Subcutaneous adipose tissue (tissue), 4 donors: Measurements from ENCODE around the gene MAPK8IP1. TPM values are rescaled to one million over a fixed set of nuclear protein-coding genes. Genes with fewer than 3 reads are reported as not detected.

Experiments
- total RNA-seq, 4 donors: library from RNA; depleted of rRNA; stranded (reverse); fragments of >200 nt; gene quantifications; one replicate each; pipeline ENCODE4 v1.1.0, GENCODE V29; 2016
- TF ChIP-seq, protein P1 (sequence below): fragments of 450-650 bp; IDR thresholded peaks from one replicate; pipeline ENCODE4 v1.5.1; 2016; ENCODE audit warnings: low read depth, mild to moderate bottlenecking, control low read depth, antibody characterized with exemption, moderate library complexity

Gene MAPK8IP1
- total RNA-seq, 4 donors from 2014 or later: 1.3 to 4.0 (median 2.3) TPM

DNA sequence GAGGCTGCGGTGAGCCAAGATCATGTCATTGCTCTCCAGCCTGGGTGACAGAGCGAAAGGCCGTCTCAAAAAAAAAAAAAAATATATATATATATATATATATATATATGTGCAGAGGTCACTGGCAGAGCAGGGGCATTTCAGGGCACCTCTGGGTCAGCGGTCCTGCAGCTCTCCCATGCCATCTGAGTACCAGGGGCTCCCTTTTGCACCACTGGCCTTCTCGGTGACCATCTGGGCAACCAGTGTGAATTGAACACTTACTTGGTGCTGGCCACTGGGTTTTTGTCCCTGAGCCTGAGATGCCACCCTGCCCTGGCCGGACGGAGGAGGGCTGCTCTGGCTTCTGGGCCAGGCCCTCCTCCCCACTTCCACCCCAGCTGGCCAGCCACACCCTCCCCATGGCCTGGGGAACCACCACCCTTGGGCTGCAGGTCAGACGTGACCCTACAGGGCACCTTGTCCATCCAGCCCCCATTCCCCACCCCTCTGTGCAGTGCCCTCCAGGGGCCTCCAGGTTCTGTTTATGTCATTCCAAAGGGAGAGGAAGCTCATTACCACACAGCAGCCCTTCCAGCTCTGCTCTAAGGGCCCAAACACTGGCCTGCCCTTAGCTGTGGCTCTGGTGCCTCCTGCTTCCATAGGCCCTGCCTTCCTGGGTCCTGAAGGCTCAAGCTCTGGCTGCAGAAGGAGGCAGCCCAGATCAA, 10.3 kb downstream of the MAPK8IP1 start:
- TF ChIP-seq, protein P1, sequence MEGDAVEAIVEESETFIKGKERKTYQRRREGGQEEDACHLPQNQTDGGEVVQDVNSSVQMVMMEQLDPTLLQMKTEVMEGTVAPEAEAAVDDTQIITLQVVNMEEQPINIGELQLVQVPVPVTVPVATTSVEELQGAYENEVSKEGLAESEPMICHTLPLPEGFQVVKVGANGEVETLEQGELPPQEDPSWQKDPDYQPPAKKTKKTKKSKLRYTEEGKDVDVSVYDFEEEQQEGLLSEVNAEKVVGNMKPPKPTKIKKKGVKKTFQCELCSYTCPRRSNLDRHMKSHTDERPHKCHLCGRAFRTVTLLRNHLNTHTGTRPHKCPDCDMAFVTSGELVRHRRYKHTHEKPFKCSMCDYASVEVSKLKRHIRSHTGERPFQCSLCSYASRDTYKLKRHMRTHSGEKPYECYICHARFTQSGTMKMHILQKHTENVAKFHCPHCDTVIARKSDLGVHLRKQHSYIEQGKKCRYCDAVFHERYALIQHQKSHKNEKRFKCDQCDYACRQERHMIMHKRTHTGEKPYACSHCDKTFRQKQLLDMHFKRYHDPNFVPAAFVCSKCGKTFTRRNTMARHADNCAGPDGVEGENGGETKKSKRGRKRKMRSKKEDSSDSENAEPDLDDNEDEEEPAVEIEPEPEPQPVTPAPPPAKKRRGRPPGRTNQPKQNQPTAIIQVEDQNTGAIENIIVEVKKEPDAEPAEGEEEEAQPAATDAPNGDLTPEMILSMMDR: no peak

DNA sequence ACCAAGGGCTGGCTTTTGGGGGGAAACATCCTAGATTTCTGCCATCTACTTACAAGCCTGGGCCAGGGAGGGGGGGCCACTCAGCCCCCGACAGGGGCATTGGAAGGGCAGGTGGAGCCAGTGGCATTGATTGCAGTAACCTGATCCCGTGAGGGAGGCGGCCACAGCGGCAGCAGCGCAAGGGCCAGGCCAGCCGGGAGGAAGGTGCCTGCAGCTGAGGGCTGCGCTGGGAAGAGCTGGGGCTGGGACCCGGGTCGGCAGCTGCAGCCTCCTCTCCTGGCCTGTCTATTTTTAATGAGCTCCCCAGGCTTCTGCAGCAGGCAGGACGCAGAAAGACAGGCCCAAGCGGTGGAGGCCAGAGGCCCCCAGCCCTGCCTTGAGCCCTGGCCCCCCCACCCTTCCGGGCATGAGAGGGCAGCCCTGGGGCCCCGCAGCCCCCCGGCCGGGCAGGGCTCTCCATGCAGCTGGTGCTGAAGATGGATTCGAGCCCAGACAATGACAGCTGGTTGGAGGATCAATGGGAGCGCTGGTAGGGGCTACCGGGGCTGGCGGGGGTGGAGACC, 11.1 kb downstream of the MAPK8IP1 start:
- TF ChIP-seq, protein P1: no peak

DNA sequence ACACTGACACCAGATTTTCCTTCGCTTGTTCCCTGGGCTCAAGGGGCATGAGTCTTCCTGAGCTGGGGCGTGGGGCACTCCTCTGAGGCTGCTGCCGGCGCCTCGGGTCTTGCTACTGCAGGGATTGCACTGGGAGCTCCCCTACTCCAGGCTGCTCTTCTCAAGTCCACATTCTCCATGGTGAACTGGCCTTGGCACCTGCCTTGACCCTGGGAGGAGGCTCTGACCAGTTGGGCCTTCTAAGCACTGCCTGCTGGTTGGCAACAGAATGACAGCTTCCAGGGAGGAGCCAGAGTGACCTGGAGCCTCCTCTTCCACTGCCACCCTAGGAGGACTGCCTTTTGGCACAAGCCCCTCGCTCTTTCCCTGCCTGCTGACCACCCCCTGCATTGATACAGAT, 12.1 kb downstream of the MAPK8IP1 start:
- TF ChIP-seq, protein P1: no peak

DNA sequence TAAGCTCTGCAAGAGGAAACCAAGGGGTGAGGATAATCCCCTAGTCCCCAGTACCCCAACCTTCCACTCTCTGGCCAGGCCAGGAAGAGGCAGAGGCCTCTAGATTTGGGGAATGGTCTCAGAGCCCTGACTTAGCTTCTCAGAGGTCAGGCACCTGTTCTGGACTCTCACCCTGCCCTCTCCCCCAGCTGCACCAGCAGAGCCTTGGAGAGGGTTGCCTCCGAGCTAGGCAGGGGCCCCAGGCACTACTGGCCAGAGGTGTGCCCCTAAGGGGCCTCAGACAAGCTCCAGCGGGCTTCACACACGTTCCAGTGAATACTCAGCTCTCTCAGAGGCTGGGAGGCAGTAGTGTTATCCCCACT, 13.6 kb downstream of the MAPK8IP1 start:
- TF ChIP-seq, protein P1: no peak

DNA sequence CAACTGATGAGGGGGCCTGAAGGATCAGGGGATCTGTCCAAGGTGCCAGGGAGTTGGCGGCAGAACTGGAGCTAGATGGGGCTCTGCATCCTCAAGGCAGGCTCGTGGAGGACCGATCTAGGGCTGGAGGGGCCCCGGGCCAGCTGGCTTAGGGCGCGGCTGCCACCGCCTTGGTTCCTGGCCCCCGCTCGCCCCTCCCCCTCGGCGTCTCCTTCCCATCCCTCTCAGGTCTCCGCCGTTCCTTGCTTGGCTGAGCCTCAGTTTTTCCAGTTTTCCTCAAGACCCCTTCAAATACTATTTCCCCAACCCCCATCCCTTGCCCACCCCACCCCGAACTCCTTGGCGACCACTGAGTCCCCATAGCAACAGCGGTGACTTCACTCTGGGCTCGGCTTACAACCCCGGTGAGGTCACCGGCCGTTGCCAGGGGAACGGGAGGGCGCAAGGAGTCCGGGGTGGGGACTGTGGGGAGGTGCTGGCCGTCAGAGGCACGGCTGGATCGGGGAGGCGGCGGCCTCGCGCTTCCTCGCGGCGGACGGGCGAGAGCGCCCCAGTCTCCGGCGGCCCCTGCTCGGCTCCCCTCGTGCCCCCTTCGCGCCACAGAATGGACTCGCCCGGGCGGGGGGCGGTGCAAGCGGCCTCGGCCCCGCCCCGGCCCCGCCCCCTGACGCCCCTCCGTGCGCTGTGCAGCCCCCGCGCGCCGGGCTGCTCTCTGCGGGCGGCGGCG, 14.2 kb downstream of the MAPK8IP1 start:
- TF ChIP-seq, protein P1: no peak

DNA sequence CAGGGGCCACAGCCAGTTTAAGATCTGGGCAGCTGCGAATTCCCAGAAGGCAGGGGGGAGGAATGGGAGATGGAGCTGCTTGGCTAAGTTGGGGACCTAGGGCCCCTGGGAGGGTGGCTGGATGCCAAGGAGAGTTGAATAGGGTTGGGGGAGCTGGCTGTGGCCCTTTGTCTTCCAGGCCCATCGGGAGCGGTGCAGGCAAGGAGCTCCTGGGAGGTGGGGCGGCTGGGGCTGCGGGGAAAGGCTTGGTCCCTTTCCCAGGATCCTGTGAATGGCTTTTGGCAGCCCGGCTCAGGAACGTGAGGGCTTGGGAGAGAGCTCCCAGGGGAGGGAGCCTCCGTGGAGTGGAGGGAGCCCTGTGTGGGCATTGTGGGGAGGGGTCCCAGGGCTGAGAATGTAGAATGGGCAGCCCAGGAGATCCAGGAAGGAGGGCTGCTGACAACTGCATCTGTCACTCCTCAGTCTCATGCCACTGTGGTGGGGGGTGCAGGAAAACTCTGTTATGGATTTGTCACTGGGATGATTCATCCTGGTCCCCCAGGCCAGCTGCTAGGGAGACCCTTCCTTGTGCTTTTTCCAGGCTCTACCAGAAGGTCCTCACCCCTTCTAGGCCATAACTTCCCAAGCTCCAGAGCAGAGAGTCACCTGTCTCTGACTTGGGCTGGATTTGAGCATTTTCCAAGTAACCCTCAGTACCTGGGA, 15.6 kb downstream of the MAPK8IP1 start:
- TF ChIP-seq, protein P1: no peak

DNA sequence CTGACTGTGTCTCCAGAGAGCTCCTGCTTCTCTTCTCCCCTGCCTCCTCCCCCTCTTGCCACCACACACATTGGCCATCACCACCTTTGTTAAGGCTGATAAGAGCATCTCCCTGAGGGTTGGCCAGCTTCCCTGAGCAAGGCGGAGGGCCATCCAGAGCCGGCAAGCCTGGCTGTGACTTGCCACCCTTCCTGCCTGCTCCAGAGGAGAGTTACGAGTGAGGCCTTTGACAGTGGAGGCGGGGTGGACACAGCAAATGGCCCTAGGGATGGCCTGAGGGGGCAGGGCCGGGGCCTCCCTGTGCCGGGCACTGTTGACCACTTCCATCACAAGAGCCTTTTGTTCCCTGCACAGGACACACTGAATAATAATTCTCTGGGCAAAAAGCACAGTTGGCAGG, 16.2 kb downstream of the MAPK8IP1 start:
- TF ChIP-seq, protein P1: no peak
